Glutamatergic neuron (in vitro differentiated cells): ENCODE measurements around the gene CD69. TPM values are rescaled to one million over a fixed set of nuclear protein-coding genes. Genes with fewer than 3 reads are reported as not detected.

Experiments
- DNase-seq: peaks from one replicate; pipeline ENCODE4 v3.0.0; 2022
- H3K27ac Mint-ChIP-seq: one replicate; pipeline ENCODE4 v1.8.0; 2020; ENCODE audit warnings: mild to moderate bottlenecking, mixed read lengths, inconsistent platforms; ENCODE audit not compliant: unreplicated experiment
- H3K27me3 Mint-ChIP-seq: one replicate; pipeline ENCODE4 v1.8.0; 2020; ENCODE audit warnings: mild to moderate bottlenecking, moderate library complexity, mixed read lengths, inconsistent platforms; ENCODE audit not compliant: unreplicated experiment
- H3K36me3 Mint-ChIP-seq: one replicate; pipeline ENCODE4 v1.8.0; 2020; ENCODE audit warnings: mild to moderate bottlenecking, mixed read lengths, inconsistent platforms; ENCODE audit not compliant: unreplicated experiment
- H3K4me1 Mint-ChIP-seq: one replicate; pipeline ENCODE4 v1.8.0; 2020; ENCODE audit warnings: mild to moderate bottlenecking, low read depth, mixed read lengths, inconsistent platforms; ENCODE audit not compliant: unreplicated experiment
- H3K4me3 Mint-ChIP-seq: one replicate; pipeline ENCODE4 v1.8.0; 2020; ENCODE audit warnings: mild to moderate bottlenecking, mixed read lengths, inconsistent platforms; ENCODE audit not compliant: unreplicated experiment
- H3K9me3 Mint-ChIP-seq: one replicate; pipeline ENCODE4 v1.8.0; 2020; ENCODE audit warnings: mild to moderate bottlenecking, moderate library complexity, mixed read lengths, inconsistent platforms; ENCODE audit not compliant: unreplicated experiment
- CTCF ChIP-seq: fragments of 200-600 bp; sonication (generic); IDR thresholded peaks from one replicate; pipeline ENCODE4 v1.5.0; 2021; ENCODE audit not compliant: partially characterized antibody, unreplicated experiment
- total RNA-seq: library from RNA; stranded (reverse); fragmentation: NEBNext Ultra II Directional; extraction: Animal tissue kit (Norgen Biotek cat#: 25700); gene quantifications from one replicate; pipeline ENCODE4 v1.2.1, GENCODE V29; 2021; ENCODE audit not compliant: unreplicated experiment

CD69 gene
- total RNA-seq, 1 donor from 2014 or later: not detected

GRCh38 chr12:9730011-9730410 lies 30.7 kb downstream of the CD69 start:
- no peak for DNase-seq
- no peak for TF ChIP-seq CTCF
- Mint-ChIP-seq H3K27ac (no peak overlapping the region), H3K4me3 (no peak overlapping the region), H3K4me1 (no peaks in the 10 kb centered on the region), H3K36me3 (no peaks in the 10 kb centered on the region), H3K27me3 (no peaks in the 10 kb centered on the region), H3K9me3 (no peaks in the 10 kb centered on the region)

- Mint-ChIP-seq H3K9me3 (no peaks in the 10 kb centered on the region), H3K4me3 (no peak overlapping the region), H3K4me1 (no peaks in the 10 kb centered on the region), H3K36me3 (no peaks in the 10 kb centered on the region), H3K27ac (no peak overlapping the region), H3K27me3 (no peaks in the 10 kb centered on the region)
- no peak for DNase-seq
- no peak for TF ChIP-seq CTCF
Observed at GRCh38 chr12:9729082-9729481, 31.6 kb downstream of the CD69 start.

- no peaks in the 10 kb centered on the region for H3K27me3 Mint-ChIP-seq
- H3K4me1 Mint-ChIP-seq: no peaks in the 10 kb centered on the region
- H3K9me3 Mint-ChIP-seq: no peaks in the 10 kb centered on the region
- no peak for TF ChIP-seq CTCF
- no peak for DNase-seq
- H3K36me3 Mint-ChIP-seq: no peaks in the 10 kb centered on the region
- H3K4me3 Mint-ChIP-seq: no peak overlapping the region
- H3K27ac Mint-ChIP-seq: no peak overlapping the region
Observed at GRCh38 chr12:9727813-9728212, 32.9 kb downstream of the CD69 start.

GRCh38 chr12:9725213-9725870 lies 35.4 kb downstream of the CD69 start:
- Mint-ChIP-seq H3K4me1 (no peaks in the 10 kb centered on the region), H3K27me3 (no peaks in the 10 kb centered on the region), H3K27ac (no peak overlapping the region), H3K4me3 (no peak overlapping the region), H3K36me3 (no peaks in the 10 kb centered on the region), H3K9me3 (no peaks in the 10 kb centered on the region)
- no peak for DNase-seq
- TF ChIP-seq CTCF: no peak

GRCh38 chr12:9724023-9724422 lies 36.7 kb downstream of the CD69 start:
- Mint-ChIP-seq H3K36me3 (no peaks in the 10 kb centered on the region), H3K4me3 (no peak overlapping the region), H3K27ac (no peak overlapping the region), H3K4me1 (no peaks in the 10 kb centered on the region), H3K9me3 (no peaks in the 10 kb centered on the region), H3K27me3 (no peaks in the 10 kb centered on the region)
- no peak for DNase-seq
- no peak for TF ChIP-seq CTCF
